GM23338 (cell line): Measurements from ENCODE around the gene FRAS1. TPM values are rescaled to one million over a fixed set of nuclear protein-coding genes. Genes with fewer than 3 reads are reported as not detected.

ENCODE experiments used
- ATAC-seq: fragments of 200-7000 bp; cut with Tn5 transposase; 3 replicates; pipeline ENCODE4 v1.9.1; 2020
- DNase-seq: peaks from one replicate; pipeline ENCODE4 v3.0.0-alpha.2; 2015; ENCODE audit warnings: low spot score
- H2AFZ ChIP-seq: fragments of 200-600 bp; sonication (generic); 2 replicates; pipeline ENCODE4 v1.8.0; 2016; ENCODE audit warnings: antibody characterized with exemption, mild to moderate bottlenecking, moderate library complexity
- H3F3A ChIP-seq: fragments of 200-600 bp; sonication (generic); replicated peaks from 2 replicates; pipeline ENCODE4 v1.8.0; 2017; ENCODE audit warnings: antibody characterized with exemption, mixed run types, low read depth
- H3K27ac ChIP-seq: fragments of 200-600 bp; sonication (generic); 2 replicates; pipeline ENCODE4 v1.6.1; 2016; ENCODE audit warnings: low read depth
- H3K27me3 ChIP-seq: fragments of 200-600 bp; sonication (generic); 2 replicates; pipeline ENCODE4 v1.8.0; 2016; ENCODE audit warnings: mild to moderate bottlenecking, mixed run types, moderate library complexity; ENCODE audit not compliant: insufficient read depth
- H3K36me3 ChIP-seq: fragments of 200-600 bp; sonication (generic); 2 replicates; pipeline ENCODE4 v1.8.0; 2016; ENCODE audit warnings: mild to moderate bottlenecking; ENCODE audit not compliant: insufficient read depth
- H3K4me1 ChIP-seq: fragments of 200-600 bp; sonication (generic); 2 replicates; pipeline ENCODE4 v1.8.0; 2016; ENCODE audit warnings: mild to moderate bottlenecking, moderate library complexity; ENCODE audit not compliant: insufficient read depth
- H3K4me2 ChIP-seq: fragments of 200-600 bp; sonication (generic); 2 replicates; pipeline ENCODE4 v1.7.1; 2017; ENCODE audit warnings: mixed run types
- H3K4me3 ChIP-seq: fragments of 200-600 bp; sonication (generic); 2 replicates; pipeline ENCODE4 v1.6.1; 2016; ENCODE audit warnings: mixed run types
- H3K79me2 ChIP-seq: fragments of 200-600 bp; sonication (generic); replicated peaks from 2 replicates; pipeline ENCODE4 v1.8.0; 2017; ENCODE audit warnings: mild to moderate bottlenecking; ENCODE audit not compliant: insufficient read depth
- H3K9me2 ChIP-seq: fragments of 200-600 bp; sonication (generic); 2 replicates; pipeline ENCODE4 v1.8.0; 2017; ENCODE audit not compliant: insufficient read depth
- H4K20me1 ChIP-seq: fragments of 200-600 bp; sonication (generic); replicated peaks from 2 replicates; pipeline ENCODE4 v1.8.0; 2017; ENCODE audit warnings: mild to moderate bottlenecking; ENCODE audit not compliant: insufficient read depth
- H3K27ac Mint-ChIP-seq: 2 replicates; pipeline ENCODE4 v1.8.0; 2020; ENCODE audit warnings: inconsistent platforms, mild to moderate bottlenecking, moderate library complexity, mixed read lengths
- H3K27me3 Mint-ChIP-seq: 3 replicates; pipeline ENCODE4 v1.8.0; 2022; ENCODE audit warnings: low read depth, mild to moderate bottlenecking, moderate library complexity, mixed read lengths, inconsistent platforms; ENCODE audit not compliant: insufficient read depth, poor library complexity
- H3K36me3 Mint-ChIP-seq: 3 replicates; pipeline ENCODE4 v1.8.0; 2021; ENCODE audit warnings: low read depth, mild to moderate bottlenecking, inconsistent platforms, moderate library complexity, mixed read lengths
- H3K4me1 Mint-ChIP-seq: 3 replicates; pipeline ENCODE4 v1.8.0; 2020; ENCODE audit warnings: mild to moderate bottlenecking, inconsistent platforms, mixed read lengths
- H3K4me3 Mint-ChIP-seq: 3 replicates; pipeline ENCODE4 v1.8.0; 2021; ENCODE audit warnings: moderate library complexity, mild to moderate bottlenecking, inconsistent platforms, mixed read lengths
- H3K9me3 Mint-ChIP-seq: 3 replicates; pipeline ENCODE4 v1.8.0; 2020; ENCODE audit warnings: moderate library complexity, mild to moderate bottlenecking, inconsistent platforms, mixed read lengths
- CREB1 ChIP-seq: fragments of 250-450 bp; sonication (Bioruptor Pico); IDR thresholded peaks from 2 replicates; pipeline ENCODE4 v1.5.0; 2020; ENCODE audit warnings: low read depth, mild to moderate bottlenecking, moderate library complexity
- EZH2phosphoT487 ChIP-seq: fragments of 200-600 bp; sonication (generic); IDR thresholded peaks from one replicate; pipeline ENCODE4 v1.8.1; 2018; ENCODE audit warnings: antibody characterized with exemption; ENCODE audit not compliant: unreplicated experiment
- JUNB ChIP-seq: IDR thresholded peaks from one replicate; pipeline ENCODE4 v1.6.1; 2016; ENCODE audit warnings: antibody characterized with exemption; ENCODE audit not compliant: unreplicated experiment
- NANOG ChIP-seq: IDR thresholded peaks from 2 replicates; pipeline ENCODE4 v1.6.1; 2016; ENCODE audit warnings: antibody characterized with exemption, borderline replicate concordance
- POLR2AphosphoS5 ChIP-seq: IDR thresholded peaks from 2 replicates; pipeline ENCODE4 v1.6.1; 2016; ENCODE audit warnings: antibody characterized with exemption, low read depth
- STAT1 ChIP-seq: IDR thresholded peaks from one replicate; pipeline ENCODE4 v1.6.1; 2016; ENCODE audit warnings: antibody characterized with exemption; ENCODE audit not compliant: unreplicated experiment
- ZNF114 ChIP-seq: fragments of 250-450 bp; sonication (Bioruptor Pico); IDR thresholded peaks from 2 replicates; pipeline ENCODE4 v1.5.0; 2020; ENCODE audit warnings: mild to moderate bottlenecking, moderate library complexity
- ZNF331 ChIP-seq: fragments of 250-450 bp; sonication (Bioruptor Pico); IDR thresholded peaks from 2 replicates; pipeline ENCODE4 v1.5.0; 2020; ENCODE audit warnings: low read depth, mild to moderate bottlenecking, moderate library complexity
- polyA plus RNA-seq: library from polyadenylated mRNA; unstranded; fragments of >200 nt; fragmentation: Nextera tagmentation; extraction: Ambion mirVana; gene quantifications from 2 replicates; pipeline ENCODE4 v1.2.1, GENCODE V29; 2016
- total RNA-seq: library from RNA; depleted of rRNA; stranded (reverse); fragments of >200 nt; shearing (Covaris generic); gene quantifications from 2 replicates; pipeline ENCODE4 v1.2.3, GENCODE V29; 2014
- TF ChIP-seq, protein P1 (sequence below), 2 experiments: fragments of 200-600 bp in 1 of 2; sonication (generic) in 1 of 2; conservative IDR thresholded peaks; 2 replicates each; pipeline versions ENCODE4 v1.5.1 to v1.6.1; 2016 to 2017; ENCODE audit warnings: antibody characterized with exemption in 2 of 2, low read depth in 2 of 2, mild to moderate bottlenecking in 2 of 2, moderate library complexity in 1 of 2
- TF ChIP-seq, protein P2 (sequence below): IDR thresholded peaks from 2 replicates; pipeline ENCODE4 v1.6.1; 2016; ENCODE audit warnings: antibody characterized with exemption

Gene FRAS1
- total and polyA plus RNA-seq, 2 experiments from 2014 or later, result 12.4 to 108 TPM

DNA sequence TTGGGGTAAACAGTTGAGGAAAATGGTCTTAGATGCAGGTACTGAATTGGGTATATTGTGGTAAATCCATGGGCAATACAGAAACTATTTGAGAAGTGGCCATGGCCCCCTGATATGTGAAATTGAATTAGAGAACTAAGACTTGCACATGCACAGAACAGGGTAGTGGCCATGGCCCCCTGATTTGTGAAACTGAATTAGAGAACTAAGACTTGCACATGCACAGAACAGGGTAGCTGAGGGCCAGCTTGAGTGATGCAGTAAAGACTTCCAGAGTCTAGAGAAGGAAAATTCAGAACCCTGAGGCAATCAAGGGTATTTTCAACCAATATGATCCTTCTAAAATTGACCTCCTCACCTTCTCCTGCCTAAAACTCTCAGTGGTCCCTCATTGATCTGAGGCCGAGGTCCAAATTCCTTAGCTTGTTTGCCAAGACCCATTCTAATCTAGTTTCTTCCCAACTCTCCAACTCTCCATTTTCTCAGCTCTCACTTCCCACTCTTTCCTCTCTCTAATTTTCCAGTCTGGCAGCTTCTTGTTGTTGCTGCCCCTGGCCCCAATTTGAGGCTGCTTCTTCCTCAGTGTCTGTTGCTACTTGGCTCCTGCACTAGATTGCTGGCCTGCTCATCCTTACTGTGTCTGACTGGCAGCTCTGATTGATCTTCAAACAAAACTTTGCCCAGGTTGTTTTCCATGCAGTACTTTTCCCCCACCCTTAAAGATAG, 72.4 kb downstream of the FRAS1 start (continued):
- TF ChIP-seq, protein P1, sequence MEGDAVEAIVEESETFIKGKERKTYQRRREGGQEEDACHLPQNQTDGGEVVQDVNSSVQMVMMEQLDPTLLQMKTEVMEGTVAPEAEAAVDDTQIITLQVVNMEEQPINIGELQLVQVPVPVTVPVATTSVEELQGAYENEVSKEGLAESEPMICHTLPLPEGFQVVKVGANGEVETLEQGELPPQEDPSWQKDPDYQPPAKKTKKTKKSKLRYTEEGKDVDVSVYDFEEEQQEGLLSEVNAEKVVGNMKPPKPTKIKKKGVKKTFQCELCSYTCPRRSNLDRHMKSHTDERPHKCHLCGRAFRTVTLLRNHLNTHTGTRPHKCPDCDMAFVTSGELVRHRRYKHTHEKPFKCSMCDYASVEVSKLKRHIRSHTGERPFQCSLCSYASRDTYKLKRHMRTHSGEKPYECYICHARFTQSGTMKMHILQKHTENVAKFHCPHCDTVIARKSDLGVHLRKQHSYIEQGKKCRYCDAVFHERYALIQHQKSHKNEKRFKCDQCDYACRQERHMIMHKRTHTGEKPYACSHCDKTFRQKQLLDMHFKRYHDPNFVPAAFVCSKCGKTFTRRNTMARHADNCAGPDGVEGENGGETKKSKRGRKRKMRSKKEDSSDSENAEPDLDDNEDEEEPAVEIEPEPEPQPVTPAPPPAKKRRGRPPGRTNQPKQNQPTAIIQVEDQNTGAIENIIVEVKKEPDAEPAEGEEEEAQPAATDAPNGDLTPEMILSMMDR (conservative IDR thresholded peaks at IDR 0.05; ENCODE audit: low read depth in 2 of 2), result no peak
- TF ChIP-seq POLR2AphosphoS5, result no peak
- no peak for TF ChIP-seq ZNF114 (CRISPR knock-in tag)
- no peak for TF ChIP-seq ZNF331 (CRISPR knock-in tag)
- no peak for TF ChIP-seq EZH2phosphoT487
- no peak for TF ChIP-seq STAT1
- TF ChIP-seq, protein P2, sequence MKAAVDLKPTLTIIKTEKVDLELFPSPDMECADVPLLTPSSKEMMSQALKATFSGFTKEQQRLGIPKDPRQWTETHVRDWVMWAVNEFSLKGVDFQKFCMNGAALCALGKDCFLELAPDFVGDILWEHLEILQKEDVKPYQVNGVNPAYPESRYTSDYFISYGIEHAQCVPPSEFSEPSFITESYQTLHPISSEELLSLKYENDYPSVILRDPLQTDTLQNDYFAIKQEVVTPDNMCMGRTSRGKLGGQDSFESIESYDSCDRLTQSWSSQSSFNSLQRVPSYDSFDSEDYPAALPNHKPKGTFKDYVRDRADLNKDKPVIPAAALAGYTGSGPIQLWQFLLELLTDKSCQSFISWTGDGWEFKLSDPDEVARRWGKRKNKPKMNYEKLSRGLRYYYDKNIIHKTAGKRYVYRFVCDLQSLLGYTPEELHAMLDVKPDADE, result no peak

DNA sequence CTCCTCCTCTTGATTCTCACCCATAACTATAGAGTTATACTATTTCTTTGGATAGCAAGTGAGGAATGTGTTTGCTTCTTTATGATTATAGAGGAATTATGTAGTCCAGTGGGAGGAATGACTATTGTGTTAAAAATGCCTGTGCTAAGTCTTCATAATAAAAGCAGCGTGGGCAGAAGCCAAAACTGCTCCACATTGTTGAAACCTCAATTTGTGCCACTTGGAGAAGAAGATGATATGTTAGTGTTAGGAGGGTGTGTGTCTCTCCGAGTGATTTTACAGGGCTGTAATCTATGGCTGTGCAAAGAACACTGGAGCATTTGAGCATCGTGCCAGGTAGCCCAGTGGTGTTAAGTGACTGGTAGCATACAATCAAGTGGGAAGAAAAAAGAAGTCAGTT, 74.3 kb downstream of the FRAS1 start:
- Histone ChIP-seq H3K4me2 (no peak overlapping the region), H3F3A (no peaks in the 10 kb centered on the region; the same call in 1 of the 2 replicates), H3K79me2 (peaks cover 99% of the 10 kb centered on the region), H3K4me3 (no peak overlapping the region), H3K4me1 (peaks cover 3% of the 10 kb centered on the region; the same call in 1 of the 2 replicates), H3K27ac (no peak overlapping the region), H3K27me3 (no peaks in the 10 kb centered on the region), H2AFZ (no peak overlapping the region), H3K9me2 (no peaks in the 10 kb centered on the region), H4K20me1 (peaks cover 11% of the 10 kb centered on the region; the same call in 1 of the 2 replicates), H3K36me3 (no peaks in the 10 kb centered on the region)
- Mint-ChIP-seq H3K27me3 (peaks cover 5% of the 10 kb centered on the region), H3K4me3 (no peak overlapping the region), H3K4me1 (peaks cover 28% of the 10 kb centered on the region), H3K27ac (no peak overlapping the region), H3K36me3 (peaks cover 12% of the 10 kb centered on the region), H3K9me3 (peaks cover 5% of the 10 kb centered on the region; the same call in 2 of the 3 replicates)
- TF ChIP-seq NANOG (no peak), JUNB (no peak), CREB1 (no peak), STAT1 (no peak)
- TF ChIP-seq, protein P1 (conservative IDR thresholded peaks at IDR 0.05; ENCODE audit: low read depth in 2 of 2), result no peak
- no peak for ATAC-seq
- DNase-seq, result no peak
